K562 (cell line): ENCODE data around the gene DHDH. TPM values are rescaled to one million over a fixed set of nuclear protein-coding genes. Genes with fewer than 3 reads are reported as not detected.
A peak's percentile ranks its signal among the peaks of the same experiment; 100 is the strongest.

Experiments used
- ATF1 ChIP-seq, 2 experiments: fragments of 450-650 bp in 1 of 2; IDR thresholded peaks; 2 replicates each; pipeline ENCODE4 v1.6.1; 2016; ENCODE audit warnings: missing compliant biosample characterization in 1 of 2, missing genetic modification characterization in 1 of 2
- BHLHE40 ChIP-seq: IDR thresholded peaks from 2 replicates; pipeline ENCODE4 v1.6.1; 2011; ENCODE audit warnings: low read length, improper control_type of control experiment
- CBFA2T2 ChIP-seq: fragments of 450-650 bp; conservative IDR thresholded peaks from 2 replicates; pipeline ENCODE4 v1.6.1; 2017; ENCODE audit warnings: mild to moderate bottlenecking
- CREBBP ChIP-seq: IDR thresholded peaks from one replicate; pipeline ENCODE4 v1.6.1; 2012; ENCODE audit warnings: low read depth, mild to moderate bottlenecking, control low read depth, inconsistent platforms, low read length
- ELF2 ChIP-seq: fragments of 250-450 bp; sonication (Bioruptor Pico); IDR thresholded peaks from 2 replicates; pipeline ENCODE4 v1.5.0; 2021; ENCODE audit warnings: mild to moderate bottlenecking
- EP400 ChIP-seq: fragments of 450-650 bp; IDR thresholded peaks from 2 replicates; pipeline ENCODE4 v1.6.1; 2017; ENCODE audit warnings: antibody characterized with exemption, mild to moderate bottlenecking, moderate library complexity
- ETS1 ChIP-seq: conservative IDR thresholded peaks from 2 replicates; pipeline ENCODE4 v1.6.1; 2011; ENCODE audit warnings: low read depth, mild to moderate bottlenecking, low read length; ENCODE audit not compliant: control insufficient read depth
- ETS2 ChIP-seq: IDR thresholded peaks from 2 replicates; pipeline ENCODE4 v1.6.1; 2016; ENCODE audit warnings: borderline replicate concordance, missing genetic modification characterization, mild to moderate bottlenecking, moderate library complexity, missing compliant biosample characterization; ENCODE audit not compliant: poor library complexity, severe bottlenecking
- RBFOX2 ChIP-seq: fragments of 200-400 bp; formaldehyde crosslinking; IDR thresholded peaks from 2 replicates; pipeline ENCODE4 v1.6.1; 2017; ENCODE audit warnings: low read depth, mild to moderate bottlenecking, low read length, moderate library complexity
- SUPT5H ChIP-seq: fragments of 450-650 bp; IDR thresholded peaks from 2 replicates; pipeline ENCODE4 v1.6.1; 2016
- ZBTB40 ChIP-seq, 2 experiments: fragments of 450-650 bp in 1 of 2; sonication (generic) in 1 of 2; formaldehyde crosslinking in 1 of 2; IDR thresholded peaks; 2 replicates each; pipeline versions ENCODE4 v1.7.1 to v1.9.0; 2016 to 2022; ENCODE audit warnings: inconsistent platforms in 1 of 2, mild to moderate bottlenecking in 1 of 2, missing genetic modification reagents in 1 of 2
- ZNF3 ChIP-seq: fragments of 250-450 bp; sonication (Bioruptor Pico); IDR thresholded peaks from 2 replicates; pipeline ENCODE4 v1.5.0; 2021; ENCODE audit warnings: mild to moderate bottlenecking, moderate library complexity
- ZNF644 ChIP-seq: fragments of 200-800 bp; sonication (Bioruptor generic); IDR thresholded peaks from 2 replicates; pipeline ENCODE4 v1.6.1; 2016; ENCODE audit warnings: low read depth, missing genetic modification characterization, missing compliant biosample characterization
- polyA plus RNA-seq, 8 experiments: library from polyadenylated mRNA; depleted of rRNA in 4 of 8; stranded (reverse) in 5 of 8; unstranded in 3 of 8; fragments of >200 nt; fragmentation: Nextera tagmentation in 2 of 8; fragmentation: Illumina TruSeq in 1 of 8; extraction: Ambion mirVana in 2 of 8; extraction: Trizol in 1 of 8; gene quantifications; 2 replicates each; pipeline versions ENCODE4 v1.2.1 to v1.2.3, GENCODE V29; 2011 to 2014; ENCODE audit warnings: inconsistent platforms in 1 of 8, missing spikeins in 1 of 8
- total RNA-seq, 7 experiments: library from RNA; depleted of rRNA in 6 of 7; stranded (reverse); fragments of >200 nt in 6 of 7; fragmentation: Illumina TruSeq in 2 of 7; extraction: Trizol in 2 of 7; gene quantifications; 2 replicates each; pipeline versions ENCODE4 v1.2.1 to v1.2.3, GENCODE V29; 2011 to 2021; ENCODE audit warnings: low replicate concordance in 1 of 7

Gene DHDH
- total and polyA plus RNA-seq, 9 of the 15 experiments (the other 6 are each of a cell fraction or from before 2014, with no cell fraction given): 0.37 to 1.9 (median 0.87) TPM

GRCh38 chr19:48918801-48919247, 14.7 kb upstream of the DHDH start (continued):
- TF ChIP-seq ZBTB40 (IDR thresholded peaks at IDR 0.05): peak; percentile 38; the same call in 1 of the 2 replicates
- no peak for TF ChIP-seq ZBTB40 (CRISPR knock-in tag; IDR thresholded peaks at IDR 0.05)
- TF ChIP-seq CREBBP: no peak
- no peak for TF ChIP-seq ELF2
- TF ChIP-seq ZNF644 (tag): peak; percentile 90
- peak; percentile 28; the same call in 1 of the 2 replicates for TF ChIP-seq SUPT5H
- peak; percentile 80 for TF ChIP-seq BHLHE40
- 0 out of 2 replicates have a peak, but pooled peaks have one; percentile 19 for TF ChIP-seq EP400
- TF ChIP-seq RBFOX2: peak; percentile 14; the same call in 1 of the 2 replicates
- no peak for TF ChIP-seq ZNF3 (CRISPR knock-in tag)
- TF ChIP-seq CBFA2T2: peak; percentile 38
- TF ChIP-seq ETS2 (tag): no peak
- no peak for TF ChIP-seq ATF1 (CRISPR knock-in tag; IDR thresholded peaks at IDR 0.05)
- peak; percentile 42; the same call in 1 of the 2 replicates for TF ChIP-seq ATF1 (tag; IDR thresholded peaks at IDR 0.05)
- TF ChIP-seq ETS1: peak; percentile 95
